ENCODE results near the gene SEL1L3. TPM values are rescaled to one million over a fixed set of nuclear protein-coding genes. Genes with fewer than 3 reads are reported as not detected.
"Not testable (repeated sequence)": the region's sequence is repeated elsewhere in the genome, so short reads cannot be mapped to it uniquely, and the experiment has no call there.

SEL1L3 gene
- polyA plus RNA-seq = 10 to 100 TPM in 1 of 3 donors, 1 to 10 TPM in 2; 7.1 to 19.9 (median 9.2) TPM

DNA sequence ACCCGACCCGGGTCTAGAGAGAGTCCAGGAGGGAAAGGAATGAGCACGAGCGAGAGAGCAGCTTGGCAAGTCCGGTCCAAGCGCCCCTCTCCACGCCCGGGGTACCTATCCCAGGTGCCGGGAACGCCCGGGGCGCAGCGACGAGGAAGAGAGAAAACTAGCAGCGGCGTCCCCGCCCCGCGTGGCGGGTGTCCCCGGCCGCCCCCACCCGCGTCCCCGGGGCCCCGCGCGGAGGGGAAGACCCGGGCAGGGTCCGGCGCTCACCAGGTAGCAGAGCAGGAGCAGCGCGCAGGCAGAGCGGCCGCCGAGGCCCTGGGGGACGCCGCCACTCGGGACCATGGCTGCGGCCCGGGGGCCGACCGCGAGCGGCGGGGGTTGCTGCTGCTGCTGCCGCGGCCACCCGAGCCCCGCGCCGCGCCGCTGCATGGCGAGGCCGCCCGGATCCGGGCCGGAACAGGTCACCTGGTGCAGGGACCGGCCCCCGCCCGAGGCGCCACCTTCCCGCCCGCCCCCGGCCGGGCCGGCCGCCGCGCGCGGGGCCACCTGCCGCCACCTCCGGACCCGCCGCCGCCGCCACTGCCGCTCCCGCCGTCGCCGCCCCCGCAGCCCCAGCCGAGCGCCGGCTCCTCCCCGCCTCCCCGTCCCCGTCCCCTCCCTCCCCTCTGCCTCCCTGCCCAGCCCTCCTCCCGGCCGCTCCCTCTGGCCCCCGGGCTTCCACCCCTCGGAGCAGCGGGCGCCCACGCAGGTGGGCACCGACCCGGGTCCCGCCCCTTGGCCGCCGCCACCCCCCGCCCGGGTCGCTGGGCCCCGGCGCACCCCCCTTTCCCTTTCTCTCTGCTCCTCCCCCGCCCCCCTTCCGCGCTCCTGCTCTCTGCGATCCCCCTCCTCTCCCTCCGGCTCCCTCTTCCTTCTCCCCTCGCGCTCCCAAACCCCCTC is at the start of gene SEL1L3:
SEL1L3 (minus strand) TSS at position 578 of the 936 bp plus-strand sequence; CDS start at position 426, 152 bp downstream.
- 1 to 2% (median 1%) methylated on average over 53 to 110 of the region's 115 CpGs for WGBS, 3 donors
- H3K27ac ChIP-seq (ENCODE audit: low read depth, low read length) = no peak within 1 kb of the TSS

DNA sequence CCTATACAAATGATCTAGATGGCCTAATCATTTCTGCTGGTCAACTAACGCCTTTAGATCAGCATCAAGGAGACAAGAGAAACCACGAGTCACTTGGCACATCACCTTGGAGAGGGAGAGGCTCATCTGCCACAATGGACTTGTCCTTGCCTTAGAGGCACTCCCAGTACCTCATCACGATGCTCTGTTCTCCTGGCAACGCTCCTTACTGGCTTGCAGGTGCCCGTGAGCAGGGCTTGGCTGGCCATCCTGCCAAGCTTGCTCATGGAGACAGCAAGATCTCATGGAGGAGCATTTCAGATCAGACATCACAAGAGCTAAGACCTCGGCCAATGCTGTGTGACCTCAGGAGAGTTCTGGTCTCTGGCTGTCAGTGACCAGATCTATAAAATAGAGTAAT is 48.6 kb upstream of the SEL1L3 start:
- 78 to 96% (median 82%) methylated on average over 6 of the region's 6 CpGs for WGBS, 3 donors
- H3K27ac ChIP-seq (ENCODE audit: low read depth, low read length) = no peak overlapping the region

DNA sequence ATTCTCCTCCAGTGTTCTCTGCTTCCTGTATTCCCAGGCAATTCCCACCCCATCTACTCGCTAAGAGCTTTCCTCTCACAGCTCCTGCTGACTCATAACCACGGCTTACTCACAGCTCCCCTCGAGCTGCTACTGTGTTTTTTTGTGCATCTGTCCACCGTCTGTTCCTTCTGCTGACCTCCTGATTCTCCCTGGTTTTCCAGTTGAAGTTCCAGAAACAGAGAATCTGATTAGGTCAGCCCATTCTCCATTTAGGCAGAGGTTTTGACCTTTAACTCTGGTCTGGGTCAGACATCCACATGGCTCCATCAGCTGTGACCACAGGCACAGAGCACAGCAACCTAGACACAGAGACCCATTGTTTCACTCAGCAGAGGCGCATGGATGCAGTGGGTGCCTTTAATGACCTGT is 45.7 kb upstream of the SEL1L3 start:
- 38 to 75% (median 44%) methylated on average over 5 of the region's 5 CpGs for WGBS, 3 donors
- no peak overlapping the region for H3K27ac ChIP-seq (ENCODE audit: low read depth, low read length)

DNA sequence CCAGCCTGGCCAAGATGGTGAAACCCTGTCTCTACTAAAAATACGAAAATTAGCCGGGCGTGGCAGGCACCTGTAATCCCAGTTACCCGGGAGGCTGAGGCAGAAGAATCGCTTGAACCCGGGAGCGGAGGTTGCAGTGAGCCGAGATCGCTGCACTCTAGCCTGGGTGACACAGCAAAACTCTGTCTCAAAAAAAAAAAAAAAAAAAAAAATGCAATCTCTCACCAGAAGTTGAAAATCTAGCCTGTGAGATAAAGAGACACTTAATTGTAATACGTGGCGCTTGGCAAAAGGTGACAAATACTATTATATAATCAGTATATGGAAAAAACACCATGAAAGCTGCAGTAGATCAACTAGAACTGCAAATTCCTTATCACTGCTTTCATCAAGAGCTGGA is 43.3 kb upstream of the SEL1L3 start:
- H3K27ac ChIP-seq (ENCODE audit: low read depth, low read length) = not testable (repeated sequence)
- WGBS, 3 donors = 95 to 97% (median 96%) methylated on average over 11 of the region's 11 CpGs

DNA sequence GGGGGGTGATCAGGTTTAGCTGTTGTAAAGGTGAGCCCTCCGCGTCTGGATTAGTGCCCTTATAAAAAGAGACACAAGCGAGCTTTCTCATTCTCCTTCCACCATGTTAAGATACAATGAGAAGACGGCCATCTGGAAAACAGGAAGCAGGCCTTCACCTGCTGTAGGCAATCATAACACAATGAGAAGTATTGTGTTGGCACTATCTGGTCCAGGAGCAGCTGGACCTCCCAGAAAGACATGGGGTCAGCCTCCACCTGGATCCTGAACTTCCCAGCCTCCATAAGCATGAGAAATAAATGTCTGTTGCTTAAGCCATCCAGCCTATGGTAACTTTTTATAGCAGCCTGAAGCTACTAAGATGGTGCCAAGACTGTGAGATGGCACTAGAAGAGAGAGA is 42.6 kb upstream of the SEL1L3 start:
- 92 to 96% (median 95%) methylated on average over 4 of the region's 4 CpGs for WGBS, 3 donors
- H3K27ac ChIP-seq (ENCODE audit: low read depth, low read length) = no peak overlapping the region

DNA sequence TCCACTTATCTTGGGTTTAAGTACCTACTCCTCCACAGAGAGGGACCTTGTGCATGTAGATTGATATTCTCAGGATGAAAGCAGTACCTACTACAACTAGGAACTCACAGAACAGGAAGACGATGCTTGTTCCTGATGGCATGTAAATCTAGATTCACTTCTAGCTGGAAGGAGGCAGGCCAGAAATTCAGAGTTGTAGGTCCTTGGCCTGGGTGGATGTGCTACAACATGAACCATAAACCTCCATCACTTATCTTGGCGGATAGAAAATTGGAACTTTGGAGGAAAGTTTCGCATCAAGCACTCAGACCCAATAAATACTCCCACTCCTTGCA is 41.9 kb upstream of the SEL1L3 start:
- H3K27ac ChIP-seq (ENCODE audit: low read depth, low read length) = no peak overlapping the region
- WGBS, 3 donors = 93 to 96% (median 95%) methylated on average over 3 of the region's 3 CpGs

DNA sequence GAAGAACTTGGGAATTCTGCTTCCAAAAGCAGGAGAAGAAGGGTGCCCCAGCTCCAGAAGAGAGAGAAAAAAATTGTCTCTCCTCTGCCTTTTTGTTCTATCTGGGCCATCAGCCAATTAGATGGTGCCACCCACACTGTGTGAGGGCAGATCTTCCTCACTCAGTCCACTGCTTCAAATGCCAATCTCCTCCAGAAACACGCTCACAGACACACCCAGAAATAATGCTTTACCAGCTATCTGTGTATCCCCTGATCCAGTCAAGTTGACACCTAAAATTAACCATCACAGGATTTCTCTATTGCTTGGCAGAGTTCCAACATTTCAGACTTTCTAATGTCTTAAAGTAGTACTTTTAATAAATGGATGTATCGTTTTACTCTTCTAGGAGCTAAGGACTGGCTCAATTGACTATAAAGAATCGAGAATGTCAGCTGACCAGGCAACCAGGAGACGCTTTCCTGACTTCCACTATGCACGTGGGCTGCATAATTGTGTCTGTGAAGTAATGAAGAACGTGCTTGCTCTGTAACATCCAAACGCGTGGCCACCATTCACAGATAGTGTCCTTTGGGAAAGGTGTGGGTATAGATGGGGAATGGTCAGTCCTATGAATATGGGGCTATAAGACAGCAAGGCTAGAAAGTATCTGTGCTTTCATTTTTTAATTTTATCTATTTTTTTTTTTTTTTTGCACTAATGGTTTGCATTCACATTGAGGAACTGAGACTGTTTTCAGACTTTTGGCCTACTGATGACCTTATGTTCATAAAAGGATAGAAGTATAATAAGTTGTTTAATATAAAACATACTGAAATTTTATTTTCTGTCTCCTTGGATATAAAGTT is 41.3 kb upstream of the SEL1L3 start:
- 79 to 82% (median 81%) methylated on average over 8 of the region's 8 CpGs for WGBS, 3 donors

DNA sequence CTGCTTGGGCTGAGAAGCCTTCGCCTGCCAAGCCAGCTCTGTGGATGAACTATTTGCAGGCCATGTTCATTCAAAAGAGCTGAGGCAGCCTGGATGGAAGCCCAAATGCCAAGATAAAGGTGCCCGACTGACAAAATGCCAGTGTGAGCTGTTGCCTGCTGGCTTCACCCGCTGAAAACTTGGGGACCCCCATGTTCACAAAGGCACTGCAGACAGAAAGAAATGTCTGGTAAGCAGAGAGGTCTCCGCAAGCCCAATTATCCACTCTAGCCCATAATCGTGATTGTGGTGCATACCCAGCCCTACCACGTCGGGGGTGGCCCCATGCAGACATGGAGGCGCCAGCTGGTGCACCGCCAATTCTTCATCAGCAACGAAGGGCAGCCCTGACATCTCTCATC is 38.2 kb upstream of the SEL1L3 start:
- 83 to 90% (median 87%) methylated on average over 10 of the region's 10 CpGs for WGBS, 3 donors
- no peak overlapping the region for H3K27ac ChIP-seq (ENCODE audit: low read depth, low read length)

More for the DNA sequence above, 41.3 kb upstream of the SEL1L3 start:
- H3K27ac ChIP-seq (ENCODE audit: low read depth, low read length) = no peak overlapping the region

DNA sequence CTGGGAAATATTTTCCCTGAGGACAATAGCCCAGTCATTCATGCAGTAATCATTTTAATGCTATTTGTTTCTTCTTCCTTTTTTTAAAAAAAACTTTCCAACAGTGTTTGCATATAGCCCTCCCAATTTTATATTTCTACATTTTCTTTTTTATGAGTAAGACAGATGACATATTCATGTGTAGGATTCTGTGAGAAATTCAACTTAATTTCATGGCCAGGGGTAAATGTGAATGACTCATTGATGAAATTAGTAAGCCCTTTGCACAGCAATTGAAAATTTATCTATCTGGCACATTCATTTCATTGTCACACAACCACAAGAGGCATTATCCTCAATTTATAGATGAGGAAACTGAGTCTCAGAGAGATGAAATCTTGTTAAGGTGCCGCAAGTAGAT is 37.5 kb upstream of the SEL1L3 start:
- 85 to 100% (median 86%) methylated on average over 1 of the region's 1 CpG for WGBS, 3 donors
- no peak overlapping the region for H3K27ac ChIP-seq (ENCODE audit: low read depth, low read length)

DNA sequence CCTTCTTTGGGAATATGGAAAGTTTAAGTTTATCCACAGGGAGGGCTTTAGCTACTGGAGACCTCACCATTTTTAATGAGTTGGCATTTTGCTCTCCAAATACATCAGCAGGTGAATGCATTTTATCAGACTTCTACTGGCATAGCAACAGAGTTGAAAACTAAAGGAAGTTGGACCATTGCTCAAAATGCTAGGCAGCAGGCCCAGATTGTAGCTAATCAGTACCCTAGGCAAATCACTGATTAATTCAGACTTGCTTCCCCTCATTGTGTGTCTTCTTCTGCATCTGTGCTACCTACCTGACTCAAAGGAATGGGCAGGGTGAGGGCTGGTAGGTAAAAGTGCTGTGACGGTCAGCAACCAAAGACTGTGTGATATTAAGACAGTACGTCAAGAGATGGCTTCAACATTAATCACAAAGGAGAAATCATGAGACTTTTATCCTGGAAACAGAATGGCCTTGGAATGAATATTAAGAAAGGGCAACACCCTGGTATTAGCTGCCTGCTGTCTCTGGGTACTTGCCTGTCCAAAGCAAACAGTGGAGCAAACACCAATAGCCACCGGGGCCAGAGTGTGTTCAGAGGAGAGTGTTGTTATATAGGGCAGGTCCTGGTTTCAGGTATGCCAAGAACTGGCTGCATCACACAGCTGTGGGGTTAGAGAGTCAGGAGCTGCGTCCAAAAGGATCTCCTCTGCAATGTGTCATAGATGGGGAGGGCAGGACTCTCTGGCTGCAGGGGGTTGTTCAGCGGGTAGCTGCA is 34.2 kb upstream of the SEL1L3 start:
- 58 to 88% (median 84%) methylated on average over 5 of the region's 5 CpGs for WGBS, 3 donors
- no peak overlapping the region for H3K27ac ChIP-seq (ENCODE audit: low read depth, low read length)

DNA sequence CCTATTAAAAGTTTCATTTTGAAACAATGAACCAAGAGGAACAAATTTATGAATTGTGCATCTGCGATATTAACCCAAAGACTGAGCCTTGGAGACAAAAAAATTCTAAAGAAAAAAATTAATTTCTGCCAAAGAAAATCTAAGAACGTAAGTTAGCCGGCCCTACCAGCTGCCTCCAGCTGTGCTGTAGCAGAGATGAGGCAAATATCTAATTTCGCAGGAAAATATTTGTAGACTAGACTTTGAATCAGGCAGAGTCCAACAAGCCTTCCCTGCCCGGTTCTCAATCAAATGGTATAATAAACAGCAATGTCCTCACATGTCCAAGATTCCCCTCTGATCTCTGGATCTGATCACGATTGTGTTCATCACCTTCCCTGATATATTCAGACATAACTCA is 30.0 kb upstream of the SEL1L3 start:
- 81 to 85% (median 84%) methylated on average over 6 of the region's 6 CpGs for WGBS, 3 donors
- no peak overlapping the region for H3K27ac ChIP-seq (ENCODE audit: low read depth, low read length)

DNA sequence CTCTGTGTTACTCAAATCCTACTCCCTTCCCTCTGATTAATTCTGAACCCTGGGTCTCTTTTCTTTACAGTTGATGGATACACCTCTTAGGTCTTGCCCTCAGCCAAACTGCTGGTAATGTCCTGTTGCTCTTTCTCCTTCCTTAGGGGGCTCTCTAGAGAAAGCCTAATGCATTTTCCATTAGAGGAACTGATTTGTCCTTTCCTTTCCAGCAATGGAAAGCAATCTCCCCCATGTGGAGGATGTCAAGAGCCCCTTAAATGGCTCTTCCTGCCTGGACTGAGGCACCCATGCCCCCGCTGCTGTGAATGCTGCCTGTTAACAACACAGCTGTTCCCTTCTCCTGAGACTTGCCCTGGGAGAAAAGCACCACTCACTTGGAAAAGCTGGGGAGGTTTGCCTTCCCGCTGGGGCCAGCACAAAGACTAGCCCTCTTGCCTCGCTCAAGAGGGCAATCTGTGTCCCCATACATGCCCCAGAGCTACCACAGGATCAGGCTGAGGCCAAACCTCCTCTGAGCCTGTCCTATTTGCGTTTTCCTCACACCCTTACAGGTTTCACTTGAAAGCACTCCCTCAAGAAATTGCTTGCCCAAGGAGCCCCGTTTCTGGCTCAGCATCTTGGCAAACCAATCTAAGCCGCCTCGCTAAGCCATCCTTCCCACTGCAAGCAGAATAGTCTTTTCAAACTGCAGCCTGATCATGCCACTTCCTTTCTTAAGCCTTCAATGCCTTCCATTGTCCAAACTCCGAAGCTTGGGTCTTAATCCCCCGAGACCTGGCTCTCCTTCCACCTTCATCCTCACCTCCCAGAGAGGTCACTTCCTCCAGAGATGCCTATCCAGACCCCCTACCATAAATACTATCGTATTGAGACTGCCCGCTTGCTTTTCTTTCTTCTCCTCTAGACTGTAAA is 28.0 kb upstream of the SEL1L3 start:
- 72 to 78% (median 75%) methylated on average over 11 of the region's 11 CpGs for WGBS, 3 donors

DNA sequence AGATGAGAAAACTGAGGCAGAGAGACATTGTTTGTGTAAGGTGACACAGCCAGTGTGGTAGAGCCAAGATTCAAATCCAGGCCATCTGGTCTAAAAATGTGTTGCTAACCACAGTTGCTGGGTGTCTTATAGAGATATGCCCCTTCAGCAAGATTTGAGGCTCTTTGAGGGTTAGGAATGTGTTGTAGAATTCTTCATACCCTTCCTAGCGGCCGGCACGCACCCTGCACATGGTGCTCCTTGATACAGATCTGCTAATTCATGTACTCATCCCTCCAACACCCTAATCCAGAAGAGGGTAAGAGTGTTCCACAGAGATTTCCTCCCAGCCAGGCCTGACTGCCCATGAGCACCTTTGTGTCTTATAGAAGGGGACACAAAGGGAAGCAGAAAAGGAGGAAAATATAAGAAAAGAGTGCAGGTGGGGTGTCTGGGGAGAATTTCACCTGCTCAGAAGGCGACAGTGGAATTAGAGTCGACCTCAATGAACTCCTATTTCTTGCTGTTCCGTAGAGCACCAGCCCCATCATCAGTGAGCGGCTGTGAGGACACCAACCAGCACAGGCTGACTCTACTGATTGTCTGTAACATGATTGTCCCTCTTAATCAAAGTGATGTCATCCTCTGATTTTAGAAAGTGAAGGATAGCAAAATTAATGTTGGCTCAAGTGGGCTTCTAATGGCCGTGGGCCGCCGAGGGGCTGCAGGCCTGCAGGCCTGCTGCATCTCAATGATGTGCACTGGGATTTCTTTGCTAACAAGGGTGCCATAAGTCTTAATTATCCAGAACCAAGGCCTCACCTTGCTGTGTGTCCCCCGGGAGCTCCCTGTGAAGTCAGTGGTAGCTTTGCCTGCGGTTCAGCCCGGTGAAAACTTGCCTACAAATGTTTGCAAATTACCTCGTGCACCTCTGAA is 27.1 kb upstream of the SEL1L3 start:
- 89 to 90% (median 90%) methylated on average over 14 of the region's 14 CpGs for WGBS, 3 donors
- H3K27ac ChIP-seq (ENCODE audit: low read depth, low read length) = no peak overlapping the region

More for the DNA sequence above, 28.0 kb upstream of the SEL1L3 start:
- no peak overlapping the region for H3K27ac ChIP-seq (ENCODE audit: low read depth, low read length)

DNA sequence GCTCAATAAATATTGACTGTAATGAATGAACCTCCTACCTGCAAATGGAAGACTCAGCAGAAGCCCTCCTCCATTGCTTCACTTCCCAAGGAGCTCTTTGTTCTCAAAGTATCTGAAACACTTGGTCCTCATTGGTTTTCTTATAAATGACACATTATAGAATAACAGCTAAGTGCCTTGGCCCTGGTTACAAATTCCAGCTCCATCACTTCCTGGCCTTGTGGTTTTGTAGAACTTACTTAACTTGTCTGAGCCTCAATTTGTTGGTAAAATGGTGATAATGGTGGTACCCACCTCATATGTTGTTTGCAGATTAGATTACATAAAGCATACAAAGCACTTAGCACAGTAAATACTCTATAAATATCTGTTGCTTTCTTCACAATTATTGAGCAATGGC is 26.0 kb upstream of the SEL1L3 start:
- H3K27ac ChIP-seq (ENCODE audit: low read depth, low read length) = no peak overlapping the region

DNA sequence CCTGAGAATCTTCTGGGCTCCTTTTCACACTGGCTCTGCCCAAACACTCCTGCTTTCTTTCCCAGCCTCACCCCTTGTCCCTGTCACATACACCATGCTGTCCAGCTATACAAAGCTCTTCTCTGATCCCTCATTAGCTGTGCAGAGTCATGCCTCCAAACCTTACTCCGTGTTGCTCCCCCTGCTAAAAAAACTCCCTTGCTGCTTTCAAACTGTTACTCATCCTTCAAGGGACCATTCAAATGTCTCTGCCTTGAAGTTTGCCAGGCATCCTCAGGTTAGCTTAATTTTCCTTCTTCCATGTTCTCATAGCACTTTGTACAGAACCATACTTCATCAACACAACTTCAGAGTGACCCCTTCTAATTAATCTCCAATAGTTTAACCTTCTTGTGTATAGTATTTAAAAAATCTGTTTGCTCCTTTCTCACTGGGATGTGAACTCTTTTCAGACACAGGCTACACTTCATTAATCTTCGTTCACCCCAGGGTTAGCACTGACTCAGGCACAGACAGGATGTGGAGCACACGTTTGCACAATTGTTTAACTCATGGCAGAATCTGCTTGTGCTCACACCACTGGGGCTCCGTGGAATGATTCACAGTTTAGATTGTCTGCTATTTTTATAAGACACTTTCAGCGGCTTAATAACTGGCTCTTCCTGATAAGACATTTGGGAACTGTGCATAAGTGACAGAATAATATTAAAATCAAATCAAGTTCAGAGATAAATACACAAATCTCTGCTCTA is 21.4 kb upstream of the SEL1L3 start:
- 33 to 48% (median 43%) methylated on average over 5 of the region's 5 CpGs for WGBS, 3 donors
- no peak overlapping the region for H3K27ac ChIP-seq (ENCODE audit: low read depth, low read length)

DNA sequence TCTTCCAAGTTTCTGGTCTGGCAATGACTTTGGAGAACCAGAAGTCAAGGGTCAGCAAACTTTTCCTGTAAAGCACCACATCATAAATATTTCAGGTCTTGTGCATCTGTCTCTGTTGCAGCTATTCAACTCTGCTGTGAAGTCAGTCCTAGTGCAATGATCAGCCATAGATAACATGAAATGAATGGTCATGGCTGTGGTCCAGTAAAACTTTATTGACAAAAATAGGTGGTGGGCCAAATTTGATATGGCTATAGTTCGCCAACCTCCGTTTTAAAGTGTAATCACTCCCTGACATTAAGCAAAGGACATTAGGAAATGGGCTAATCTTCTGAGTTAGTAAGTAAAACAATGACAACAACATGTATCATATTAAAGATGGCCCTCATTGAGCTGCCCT is 20.8 kb upstream of the SEL1L3 start:
- 80 to 95% (median 89%) methylated on average over 2 of the region's 2 CpGs for WGBS, 3 donors
- no peak overlapping the region for H3K27ac ChIP-seq (ENCODE audit: low read depth, low read length)

Data from adipose tissue (tissue), 3 donors.